ENCODE data around the gene FIBP. TPM values are rescaled to one million over a fixed set of nuclear protein-coding genes. Genes with fewer than 3 reads are reported as not detected.

Gene FIBP
- total RNA-seq, 1 donor from 2014 or later: 44.0 TPM

GRCh38 chr11:65882120-65883057, 5.9 kb downstream of the FIBP start:
- intact Hi-C loops (cut with DNase I): loop anchor here (10.0 kb wide), 1 partner anchor 102 kb away; no protein-coding TSS in a partner anchor

GRCh38 chr11:65880844-65881421, 7.3 kb downstream of the FIBP start:
- peaks cover 36% of the 10 kb centered on the region for H3K36me3 ChIP-seq
- intact Hi-C loops (cut with DNase I): loop anchor here (10.0 kb wide), 1 partner anchor 104 kb away; no protein-coding TSS in a partner anchor
- H3K27ac ChIP-seq: no peak overlapping the region
- H3K27me3 ChIP-seq (ENCODE audit: low read depth): no peaks in the 10 kb centered on the region
- H3K4me3 ChIP-seq: no peak overlapping the region
- no peaks in the 10 kb centered on the region for H3K9me3 ChIP-seq
- no peak for TF ChIP-seq CTCF (IDR thresholded peaks at IDR 0.05)
- DNase-seq (peak; percentile 34), ATAC-seq (no peak)
- peaks cover 7% of the 10 kb centered on the region for H3K4me1 ChIP-seq

More at GRCh38 chr11:65882120-65883057, 5.9 kb downstream of the FIBP start:
- DNase-seq (peak; percentile 43), ATAC-seq (no peak)
- Histone ChIP-seq H3K27ac (no peak overlapping the region), H3K27me3 (ENCODE audit: low read depth) (no peaks in the 10 kb centered on the region), H3K4me1 (peaks cover 11% of the 10 kb centered on the region), H3K4me3 (no peak overlapping the region), H3K36me3 (peaks cover 43% of the 10 kb centered on the region), H3K9me3 (no peaks in the 10 kb centered on the region)
- no peak for TF ChIP-seq CTCF (IDR thresholded peaks at IDR 0.05)

- intact Hi-C loops (cut with DNase I): loop anchor here (10.0 kb wide), 1 partner anchor 105 kb away; no protein-coding TSS in a partner anchor
- peaks cover 27% of the 10 kb centered on the region for H3K36me3 ChIP-seq
- peak overlapping the region; percentile 24 for H3K4me3 ChIP-seq
- peak overlapping the region; percentile 36 for H3K27ac ChIP-seq
- DNase-seq (no peak), ATAC-seq (no peak)
- H3K9me3 ChIP-seq: no peaks in the 10 kb centered on the region
- no peaks in the 10 kb centered on the region for H3K27me3 ChIP-seq (ENCODE audit: low read depth)
- TF ChIP-seq CTCF (IDR thresholded peaks at IDR 0.05): no peak
- H3K4me1 ChIP-seq: peaks cover 7% of the 10 kb centered on the region
These were observed 8.2 kb downstream of the FIBP start for GRCh38 chr11:65880027-65880426.

- H3K36me3 ChIP-seq: peaks cover 26% of the 10 kb centered on the region
- TF ChIP-seq CTCF (IDR thresholded peaks at IDR 0.05): no peak
- peak within 1 kb of the TSS; percentile 36 for H3K27ac ChIP-seq
- peak; percentile 62 for DNase-seq
- no peaks in the 10 kb centered on the region for H3K27me3 ChIP-seq (ENCODE audit: low read depth)
- ATAC-seq: peak; percentile 39 to 47
- intact Hi-C loops (cut with DNase I): loop anchor here (10.0 kb wide), 1 partner anchor 105 kb away; no protein-coding TSS in a partner anchor
- no peaks in the 10 kb centered on the region for H3K9me3 ChIP-seq
- H3K4me1 ChIP-seq: peaks cover 3% of the 10 kb centered on the region
- H3K4me3 ChIP-seq: peak within 1 kb of the TSS; percentile 24
These were observed 8.7 kb downstream of the FIBP start, which contains the start of gene CTSW for GRCh38 chr11:65879617-65880016. Gene CTSW (plus strand): TSS chr11:65879837. CDS start chr11:65879855, 18 bp downstream.

- H3K27ac ChIP-seq: peak overlapping the region; percentile 87
- DNase-seq (peak; percentile 96), ATAC-seq (peak; percentile 97)
- no peaks in the 10 kb centered on the region for H3K9me3 ChIP-seq
- peaks cover 9% of the 10 kb centered on the region for H3K36me3 ChIP-seq
- no peaks in the 10 kb centered on the region for H3K27me3 ChIP-seq (ENCODE audit: low read depth)
- peaks cover 26% of the 10 kb centered on the region for H3K4me1 ChIP-seq
- intact Hi-C loops (cut with DNase I): no loop called here
- TF ChIP-seq CTCF (IDR thresholded peaks at IDR 0.05): no peak
- peak overlapping the region; percentile 62 for H3K4me3 ChIP-seq
These were observed 14.7 kb downstream of the FIBP start for GRCh38 chr11:65873318-65874156.
